ENCODE measurements around the gene IQGAP3.

The IQGAP3 gene

GRCh38 chr1:156539818-156540355, 32.5 kb downstream of the IQGAP3 start:
- DNase-seq (ENCODE audit: low read depth) = no peak

DNA sequence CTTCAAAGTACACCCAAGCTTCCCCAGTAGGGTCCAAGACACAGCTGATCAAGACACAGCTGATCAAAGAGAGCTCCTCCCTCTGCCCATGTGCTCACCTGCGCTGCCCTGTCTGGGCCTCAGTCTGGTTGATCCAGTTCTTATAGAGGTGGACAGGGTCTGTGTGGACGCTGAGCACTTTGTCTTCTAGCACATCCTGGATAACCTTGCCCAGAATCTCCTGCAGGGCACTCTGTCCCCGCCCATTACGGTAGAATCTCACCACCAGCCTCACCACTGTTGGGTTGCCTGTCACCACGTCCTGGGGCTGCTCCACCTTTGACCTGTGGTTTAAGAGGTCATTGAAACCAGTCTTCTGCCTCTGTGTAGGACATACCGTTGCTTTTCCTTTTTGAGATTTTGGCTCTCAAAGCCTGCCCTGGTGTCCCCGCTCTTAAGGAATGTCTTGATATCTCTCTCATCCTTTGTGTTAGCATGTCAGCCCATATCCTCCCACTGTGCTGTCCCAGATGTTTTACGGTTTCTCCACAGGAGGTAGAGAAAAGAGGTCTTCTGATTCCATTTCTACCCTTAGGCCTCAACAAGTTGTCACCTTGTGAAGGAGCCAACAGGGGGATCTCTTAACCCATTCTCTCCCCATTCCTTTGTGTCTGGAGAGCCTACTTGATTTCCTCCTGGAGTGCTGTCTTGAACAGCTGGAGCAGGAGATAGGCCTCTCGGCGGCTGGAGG, 33.5 kb downstream of the IQGAP3 start:
- no peak for DNase-seq (ENCODE audit: low read depth)

DNA sequence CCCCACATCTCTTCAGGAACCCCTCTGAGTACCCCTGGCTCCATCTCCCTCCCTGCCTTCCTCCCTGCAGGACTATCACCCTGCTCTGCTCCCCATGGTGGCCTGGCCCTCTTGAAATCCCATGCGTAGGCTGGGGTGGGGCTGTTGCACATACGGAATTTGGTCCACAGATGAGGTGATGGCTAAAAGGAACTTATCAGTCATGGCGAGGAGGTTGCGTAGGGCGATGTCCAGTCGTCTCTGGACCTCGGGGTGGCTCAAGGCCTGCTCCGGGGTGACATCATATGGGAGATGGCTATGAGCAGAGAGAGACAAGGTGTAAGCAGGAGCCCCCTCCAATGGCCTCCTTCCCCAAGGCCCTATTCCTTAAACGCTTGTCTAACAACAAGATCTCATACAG, 35.3 kb downstream of the IQGAP3 start:
- no peak for DNase-seq (ENCODE audit: low read depth)

DNA sequence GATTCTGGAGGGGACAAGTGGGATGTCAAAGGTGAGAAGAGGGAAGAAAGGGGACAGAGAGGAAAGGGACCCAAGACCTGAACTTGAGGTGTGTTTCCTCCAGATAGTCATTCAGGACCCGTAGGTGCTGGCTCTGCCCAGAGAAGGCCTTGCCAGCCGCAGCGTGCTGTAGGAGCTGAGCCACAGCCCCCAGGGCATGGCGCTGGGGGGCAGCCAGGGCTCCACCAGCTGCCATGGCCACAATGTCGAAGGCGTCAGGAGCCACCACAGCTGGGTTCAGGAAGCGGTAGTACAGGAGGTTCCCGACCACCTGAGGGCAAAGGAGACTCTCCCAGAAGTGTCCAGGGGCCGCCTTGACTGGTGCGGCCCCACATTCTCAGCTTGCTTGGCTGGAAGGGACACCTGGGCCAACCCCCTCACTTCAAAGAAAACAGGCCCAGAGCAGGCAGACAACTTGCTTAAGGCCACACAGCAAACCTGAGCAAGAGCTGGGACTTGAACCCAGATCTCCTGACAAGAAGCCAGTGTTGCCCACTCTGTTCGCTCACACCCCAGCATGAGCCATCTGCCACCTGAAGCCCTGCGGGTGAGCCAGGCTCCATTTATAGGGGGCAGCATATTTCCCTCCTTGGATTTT, 37.8 kb downstream of the IQGAP3 start:
- DNase-seq (ENCODE audit: low read depth) = no peak

DNA sequence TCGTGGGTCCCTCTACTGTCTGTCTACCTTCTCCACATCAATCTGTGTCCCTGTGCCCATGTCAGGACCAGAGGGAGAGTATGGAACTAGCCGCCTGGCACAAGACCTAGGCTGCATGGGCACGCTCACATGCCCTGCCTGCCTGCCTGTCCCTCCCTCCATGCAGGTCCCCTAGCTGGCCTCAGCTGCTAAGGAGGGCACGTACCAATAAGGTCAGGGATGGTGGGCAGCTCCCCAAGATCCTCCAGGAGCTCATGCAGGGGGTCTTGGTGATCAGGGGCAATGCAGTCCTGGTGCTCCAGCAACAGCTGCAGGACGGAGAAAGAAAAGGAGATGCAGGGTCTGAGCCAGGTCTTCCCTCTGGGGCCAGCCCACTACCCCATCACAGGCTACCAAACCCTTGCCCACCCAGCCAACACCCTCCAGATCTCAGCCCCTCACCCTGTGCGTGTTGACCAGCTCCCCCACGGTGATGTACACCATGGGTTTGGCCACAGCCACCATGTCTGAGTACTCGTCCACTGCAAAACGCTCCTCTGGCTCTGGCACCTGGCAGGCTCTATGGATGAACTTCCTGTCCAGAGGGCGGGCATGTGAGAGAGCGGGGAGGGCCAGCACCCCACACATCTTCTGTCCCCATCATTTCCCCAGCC, 38.7 kb downstream of the IQGAP3 start:
- no peak for DNase-seq (ENCODE audit: low read depth)

- DNase-seq (ENCODE audit: low read depth) = no peak
Observed at GRCh38 chr1:156532374-156532773, 40.0 kb downstream of the IQGAP3 start.

- no peak for DNase-seq (ENCODE audit: low read depth)
Observed at GRCh38 chr1:156530006-156530405, 42.4 kb downstream of the IQGAP3 start.

GRCh38 chr1:156528875-156529425, 43.4 kb downstream of the IQGAP3 start:
- DNase-seq (ENCODE audit: low read depth) = no peak

DNA sequence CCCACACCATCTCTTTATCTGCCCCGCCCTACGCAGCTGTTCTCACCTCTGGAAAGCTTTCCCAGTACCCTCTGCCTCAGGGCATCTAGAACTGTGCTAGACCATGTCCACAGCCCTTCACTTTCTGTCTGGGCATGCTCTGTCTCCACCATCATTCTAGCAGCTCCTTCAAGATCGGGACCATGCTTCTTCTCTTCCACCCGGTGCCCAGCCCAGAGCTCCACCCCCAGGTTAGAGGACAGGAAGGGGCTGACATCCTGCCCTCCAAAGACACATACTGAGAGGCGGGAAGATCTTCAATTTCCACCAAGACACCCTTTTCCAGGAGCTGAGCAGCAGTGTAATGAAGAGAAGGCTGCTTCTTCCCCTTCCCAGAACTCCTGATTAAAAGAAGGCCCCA, 44.1 kb downstream of the IQGAP3 start:
- DNase-seq (ENCODE audit: low read depth) = no peak

GRCh38 chr1:156527584-156527983, 44.8 kb downstream of the IQGAP3 start:
- DNase-seq (ENCODE audit: low read depth) = no peak

DNA sequence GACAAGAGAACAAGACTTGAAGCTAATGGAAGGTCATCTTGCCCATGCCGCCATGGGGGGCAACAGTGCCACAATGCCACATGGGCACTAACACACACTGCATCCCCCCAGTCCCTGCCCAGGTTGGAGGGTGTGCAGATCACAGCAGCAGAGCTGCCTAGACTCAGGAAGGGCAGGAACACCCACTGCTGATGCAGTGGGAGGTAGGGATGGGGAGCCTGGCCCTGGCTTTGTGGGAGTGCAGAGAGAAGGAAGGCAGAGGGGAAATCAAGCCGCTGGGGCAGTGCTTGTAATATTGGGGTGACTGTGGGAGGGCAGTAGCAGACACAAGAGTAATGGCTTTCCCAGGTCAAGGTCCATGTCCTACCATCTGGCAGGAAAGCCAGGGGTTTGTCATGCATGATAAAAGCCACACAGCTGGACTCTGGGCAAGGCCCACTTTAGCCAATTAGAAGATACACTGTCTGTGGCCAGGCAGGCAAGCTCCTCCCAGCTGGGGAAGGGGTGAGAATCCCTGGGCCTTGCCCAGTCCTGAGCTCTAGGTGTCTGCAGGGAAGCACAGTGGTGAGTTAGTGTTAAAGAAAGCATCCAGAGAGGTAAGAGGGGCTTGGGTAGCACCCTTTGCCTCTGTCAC, 46.4 kb downstream of the IQGAP3 start:
- DNase-seq (ENCODE audit: low read depth) = no peak

GRCh38 chr1:156525071-156525501, 47.3 kb downstream of the IQGAP3 start:
- DNase-seq (ENCODE audit: low read depth) = no peak

- no peak for DNase-seq (ENCODE audit: low read depth)
Observed at GRCh38 chr1:156524481-156524869, 47.9 kb downstream of the IQGAP3 start.

DNA sequence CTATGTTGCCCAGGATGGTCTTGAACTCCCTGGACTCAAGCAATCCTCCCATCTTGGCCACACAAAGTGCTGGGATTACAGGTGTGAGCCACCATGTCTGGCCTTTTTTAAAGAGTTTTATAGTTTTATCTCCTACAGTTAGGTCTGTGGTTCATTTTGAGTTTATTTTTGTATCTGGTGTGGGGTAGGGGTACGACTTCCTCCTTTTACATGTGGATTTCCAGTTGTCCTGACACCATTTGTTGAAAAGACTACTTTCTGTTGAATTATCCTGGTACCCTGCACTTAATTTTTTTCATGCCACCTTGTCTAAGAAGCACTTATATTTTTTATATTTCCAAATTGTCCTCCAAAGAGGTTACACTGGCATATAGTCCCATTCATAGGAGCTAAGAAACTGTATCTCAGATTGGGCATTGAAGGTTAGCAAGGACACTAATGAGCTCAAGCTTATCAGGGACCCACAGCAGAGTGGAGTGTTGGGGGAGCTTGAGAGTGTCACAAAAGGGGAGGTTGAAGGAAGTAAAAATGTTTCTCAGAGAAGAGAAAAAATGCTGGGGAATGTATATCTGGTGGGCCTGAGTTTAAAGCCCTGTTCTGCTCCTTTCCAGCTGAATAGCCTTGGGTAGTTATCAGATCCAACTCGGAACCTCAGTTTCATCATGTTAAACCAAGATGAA, 48.4 kb downstream of the IQGAP3 start:
- no peak for DNase-seq (ENCODE audit: low read depth)

GRCh38 chr1:156522443-156522970, 49.9 kb downstream of the IQGAP3 start:
- no peak for DNase-seq (ENCODE audit: low read depth)

GRCh38 chr1:156517748-156518147, 54.6 kb downstream of the IQGAP3 start:
- no peak for DNase-seq (ENCODE audit: low read depth)

DNA sequence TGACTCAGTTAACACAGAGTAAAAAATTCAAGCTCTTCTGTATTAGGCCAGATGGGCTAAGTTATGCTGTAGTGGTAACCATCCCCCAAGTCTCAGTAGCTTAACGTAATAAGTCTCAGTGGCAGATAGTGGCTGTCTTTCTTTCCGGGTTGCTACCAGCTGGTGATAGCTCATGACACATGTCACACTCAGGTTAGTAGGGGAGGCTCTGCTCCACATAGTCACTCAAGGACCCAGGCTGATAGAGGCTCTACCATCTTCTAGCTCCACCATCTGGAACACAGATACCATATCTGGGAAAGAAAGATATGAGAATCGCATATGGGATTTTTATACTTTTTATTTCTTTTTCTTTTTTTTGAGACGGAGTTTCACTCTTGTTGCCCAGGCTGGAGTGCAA, 55.5 kb downstream of the IQGAP3 start:
- no peak for DNase-seq (ENCODE audit: low read depth)

GRCh38 chr1:156515956-156516355, 56.4 kb downstream of the IQGAP3 start:
- no peak for DNase-seq (ENCODE audit: low read depth)

DNA sequence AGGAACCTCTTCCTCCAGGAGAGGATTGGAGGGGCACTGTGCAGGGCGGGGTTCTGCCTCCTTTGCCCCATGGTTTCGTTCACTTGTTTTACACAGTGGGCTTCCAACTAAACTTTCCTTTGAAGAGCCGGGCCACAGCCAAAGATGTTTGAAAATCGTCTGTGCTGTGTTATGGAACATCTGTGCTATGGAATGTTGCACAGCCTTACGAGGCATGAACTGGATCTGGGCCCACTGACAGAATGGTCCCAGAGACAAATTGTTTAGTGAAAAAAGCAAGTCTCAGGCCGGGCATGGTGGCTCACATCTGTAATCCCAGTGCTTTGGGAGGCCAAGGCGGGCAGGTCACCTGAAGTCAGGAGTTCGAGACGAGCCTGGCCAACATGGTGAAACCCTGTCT, 59.2 kb downstream of the IQGAP3 start:
- DNase-seq (ENCODE audit: low read depth) = no peak

GRCh38 chr1:156511644-156512043, 60.7 kb downstream of the IQGAP3 start:
- no peak for DNase-seq (ENCODE audit: low read depth)

- DNase-seq (ENCODE audit: low read depth) = no peak
Observed at GRCh38 chr1:156510709-156511108, 61.7 kb downstream of the IQGAP3 start.

Measured in stimulated activated CD8-positive, alpha-beta memory T cell treated with anti-CD3 and anti-CD28 coated beads, Interleukin-4, amount 100 ng/mL, for 24 hours (primary cell).